Gastrocnemius medialis (tissue), 4 donors: ENCODE results near the gene AHNAK2.

Experiments
- POLR2A ChIP-seq, 2 donors: fragments of 450-650 bp; IDR thresholded peaks; one replicate each; pipeline ENCODE4 v1.6.1; 2017; ENCODE audit warnings: antibody characterized with exemption in 2 of 2, mild to moderate bottlenecking in 2 of 2, moderate library complexity in 2 of 2
- TF ChIP-seq, protein P1 (sequence below), 5 experiments: fragments of 450-650 bp in 3 of 5; fragments of 200-600 bp in 2 of 5; sonication (generic) in 2 of 5; IDR thresholded peaks in 4 of 5; conservative IDR thresholded peaks in 1 of 5; 1 replicate in 4 of 5; 2 replicates in 1 of 5; pipeline ENCODE4 v1.5.1; 2016 to 2019; ENCODE audit warnings: antibody characterized with exemption in 5 of 5, mild to moderate bottlenecking in 3 of 5, moderate library complexity in 3 of 5

DNA sequence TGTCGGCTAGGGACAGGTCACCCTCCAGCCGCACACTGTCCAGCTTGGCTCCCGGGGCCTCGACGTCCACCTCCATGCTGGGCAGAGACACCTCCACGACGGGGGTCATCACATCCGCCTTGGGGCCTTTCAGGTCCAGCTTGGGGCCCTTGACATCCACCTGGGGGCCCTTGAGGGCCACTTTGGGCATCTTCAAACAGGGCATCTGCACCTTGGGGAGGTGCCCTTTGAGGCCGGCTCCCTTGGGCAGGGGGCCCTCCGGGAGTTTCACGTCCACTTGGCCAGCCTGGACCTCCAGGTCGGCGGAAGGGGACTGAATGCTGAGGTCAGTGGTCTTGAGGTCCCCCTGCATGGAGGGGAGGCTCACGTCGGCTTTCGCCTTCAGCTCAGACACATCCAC, 35.6 kb downstream of the AHNAK2 start:
- TF ChIP-seq, protein P1, sequence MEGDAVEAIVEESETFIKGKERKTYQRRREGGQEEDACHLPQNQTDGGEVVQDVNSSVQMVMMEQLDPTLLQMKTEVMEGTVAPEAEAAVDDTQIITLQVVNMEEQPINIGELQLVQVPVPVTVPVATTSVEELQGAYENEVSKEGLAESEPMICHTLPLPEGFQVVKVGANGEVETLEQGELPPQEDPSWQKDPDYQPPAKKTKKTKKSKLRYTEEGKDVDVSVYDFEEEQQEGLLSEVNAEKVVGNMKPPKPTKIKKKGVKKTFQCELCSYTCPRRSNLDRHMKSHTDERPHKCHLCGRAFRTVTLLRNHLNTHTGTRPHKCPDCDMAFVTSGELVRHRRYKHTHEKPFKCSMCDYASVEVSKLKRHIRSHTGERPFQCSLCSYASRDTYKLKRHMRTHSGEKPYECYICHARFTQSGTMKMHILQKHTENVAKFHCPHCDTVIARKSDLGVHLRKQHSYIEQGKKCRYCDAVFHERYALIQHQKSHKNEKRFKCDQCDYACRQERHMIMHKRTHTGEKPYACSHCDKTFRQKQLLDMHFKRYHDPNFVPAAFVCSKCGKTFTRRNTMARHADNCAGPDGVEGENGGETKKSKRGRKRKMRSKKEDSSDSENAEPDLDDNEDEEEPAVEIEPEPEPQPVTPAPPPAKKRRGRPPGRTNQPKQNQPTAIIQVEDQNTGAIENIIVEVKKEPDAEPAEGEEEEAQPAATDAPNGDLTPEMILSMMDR (IDR thresholded peaks at IDR 0.05 in 4 of 5, conservative IDR thresholded peaks at IDR 0.05 in 1 of 5), result no peak
- TF ChIP-seq POLR2A (IDR thresholded peaks at IDR 0.05), result no peak
